AG09309 (cell line): ENCODE results near the gene DYRK4.
"Not testable (repeated sequence)": the region's sequence is repeated elsewhere in the genome, so short reads cannot be mapped to it uniquely, and the experiment has no call there.

ENCODE experiments used
- DNase-seq: peaks from one replicate; pipeline ENCODE4 v3.0.0-alpha.2; 2010; ENCODE audit warnings: low read depth
- H3K4me3 ChIP-seq: 2 replicates; pipeline ENCODE4 v1.5.1; 2011; ENCODE audit warnings: mild to moderate bottlenecking, low read depth, low read length, moderate library complexity; ENCODE audit not compliant: control insufficient read depth
- CTCF ChIP-seq: IDR thresholded peaks from 2 replicates; pipeline ENCODE4 v1.5.1; 2011; ENCODE audit warnings: mild to moderate bottlenecking, low read depth, low read length, inconsistent platforms; ENCODE audit not compliant: insufficient read depth, control insufficient read depth; ENCODE audit errors: missing control alignments

DYRK4 gene

GRCh38 chr12:4562034-4562657, at the start of gene DYRK4:
DYRK4 (plus strand) TSS chr12:4562208; CDS start chr12:4562246, 38 bp downstream.
- no peak for TF ChIP-seq CTCF
- peak within 1 kb of the TSS; percentile 44 for H3K4me3 ChIP-seq
- no peak for DNase-seq

GRCh38 chr12:4518106-4518728, 43.8 kb upstream of the DYRK4 start:
- no peak for DNase-seq
- no peak for TF ChIP-seq CTCF
- no peak overlapping the region for H3K4me3 ChIP-seq

- not testable (repeated sequence) for H3K4me3 ChIP-seq, DNase-seq
Measured at GRCh38 chr12:4523443-4523842, 38.6 kb upstream of the DYRK4 start.

- no peak for DNase-seq
- no peak overlapping the region for H3K4me3 ChIP-seq
- peak; percentile 5 for TF ChIP-seq CTCF
Measured at GRCh38 chr12:4526923-4527546, 35.0 kb upstream of the DYRK4 start.

- H3K4me3 ChIP-seq = no peak overlapping the region
- DNase-seq = no peak
- no peak for TF ChIP-seq CTCF
Measured at GRCh38 chr12:4530160-4530559, 31.8 kb upstream of the DYRK4 start.

- DNase-seq = no peak
- TF ChIP-seq CTCF = no peak
- H3K4me3 ChIP-seq = no peak overlapping the region
Measured at GRCh38 chr12:4530982-4531586, 30.9 kb upstream of the DYRK4 start.

GRCh38 chr12:4535092-4535491, 26.9 kb upstream of the DYRK4 start:
- H3K4me3 ChIP-seq = no peak overlapping the region
- no peak for DNase-seq
- no peak for TF ChIP-seq CTCF
